HL-60/S4 treated with phorbol 12-myristate 13-acetate at 8.2 ng/mL for 4 days and 3 days (cell line): ENCODE measurements around the gene MRPL36.
"Not testable (repeated sequence)": the region's sequence is repeated elsewhere in the genome, so short reads cannot be mapped to it uniquely, and the experiment has no call there.

Experiments used
- in situ Hi-C: fragments of 300-500 bp; cut with MboI; formaldehyde crosslinking; loops from 2 replicates; pipeline ENCODE4 v1.15.0; 2022; ENCODE audit warnings: low sequenced_read_pairs

Gene MRPL36

DNA sequence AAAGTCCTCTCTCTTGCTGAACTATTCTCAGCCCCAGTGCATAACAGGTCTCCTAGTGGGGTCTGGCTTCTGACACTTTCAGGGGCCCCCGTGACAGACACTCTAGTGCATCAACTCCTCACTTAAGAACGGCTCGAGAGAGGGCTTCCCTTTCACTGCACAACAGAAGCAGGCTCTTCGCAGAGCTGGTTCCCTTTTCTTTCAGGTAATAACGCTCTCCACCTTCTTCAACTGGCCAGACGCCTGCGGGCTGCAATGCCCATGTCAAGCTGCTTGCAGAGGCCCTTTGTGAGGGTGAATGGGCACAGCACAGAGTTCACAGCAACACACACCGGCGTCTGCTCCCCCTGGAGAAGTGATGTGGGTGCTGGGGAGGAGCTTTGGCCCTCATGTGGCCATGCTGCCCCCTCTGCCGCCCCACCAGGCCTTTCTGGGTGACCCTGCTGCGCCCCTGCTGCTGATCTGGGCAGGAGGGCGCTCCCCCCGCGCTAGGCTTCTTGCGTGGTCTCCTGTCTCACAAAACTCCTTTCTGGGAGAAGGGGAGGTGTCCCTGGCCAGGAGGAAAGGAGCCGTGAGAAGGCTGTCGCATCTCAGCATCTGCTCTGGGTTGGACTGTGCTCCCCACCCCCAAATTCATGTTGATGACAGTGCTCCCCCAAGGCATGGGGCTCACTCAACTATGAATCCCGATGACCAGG, 2.4 kb downstream of the MRPL36 start:
- in situ Hi-C loops = no loop called here

DNA sequence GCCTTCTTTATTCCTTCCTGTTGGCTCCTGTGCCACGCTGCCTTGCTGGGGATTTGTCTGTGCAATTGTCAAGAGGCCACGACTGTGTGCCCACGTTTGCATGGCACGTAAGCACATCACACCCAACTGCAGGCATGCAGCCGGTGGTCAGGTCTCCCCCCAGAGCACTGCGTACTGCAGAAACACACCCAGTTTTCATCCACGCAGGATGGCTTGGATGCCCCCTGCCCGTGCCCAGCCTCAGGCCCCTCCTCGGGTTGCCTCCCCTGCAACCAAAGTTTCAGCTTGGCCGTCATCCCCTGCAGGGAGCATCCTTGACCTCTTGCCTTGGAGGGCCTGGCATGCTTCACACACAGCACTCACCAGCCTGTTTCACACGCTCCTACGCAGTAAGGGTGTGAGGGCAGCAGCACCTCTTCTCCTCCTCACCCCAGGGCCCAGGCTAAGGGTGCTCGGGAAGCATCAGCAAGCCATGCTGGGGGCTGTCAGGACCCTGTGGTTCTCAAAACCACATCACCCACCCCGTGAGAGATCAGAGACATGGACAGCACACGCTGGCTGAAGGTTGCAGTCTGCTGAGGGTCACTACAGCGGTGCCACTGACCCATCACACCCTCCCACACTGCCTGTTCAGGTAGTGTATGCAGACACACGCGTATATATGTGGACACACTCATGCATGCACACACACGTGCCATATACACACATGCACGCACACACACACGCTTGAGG, 3.1 kb downstream of the MRPL36 start:
- in situ Hi-C loops = no loop called here

DNA sequence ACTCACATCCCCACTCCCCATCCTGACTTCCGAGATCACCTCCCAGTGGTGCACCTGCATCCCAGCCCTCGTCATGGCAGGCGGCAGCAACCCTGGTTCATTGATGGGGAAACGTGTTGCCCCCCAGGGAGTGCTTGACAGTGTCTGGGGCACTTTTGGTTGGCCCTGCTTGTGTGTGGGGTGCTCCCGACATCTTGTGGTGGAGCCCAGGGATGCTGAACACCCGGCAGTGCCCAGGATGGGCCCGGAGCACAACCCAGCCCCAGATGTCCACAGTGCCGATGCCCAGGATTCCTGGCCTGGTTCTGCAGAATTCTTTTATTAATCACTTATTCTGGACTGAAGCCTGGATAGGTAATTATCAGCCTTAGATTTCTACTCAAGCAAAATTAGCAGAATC, 3.7 kb downstream of the MRPL36 start:
- in situ Hi-C loops = no loop called here

DNA sequence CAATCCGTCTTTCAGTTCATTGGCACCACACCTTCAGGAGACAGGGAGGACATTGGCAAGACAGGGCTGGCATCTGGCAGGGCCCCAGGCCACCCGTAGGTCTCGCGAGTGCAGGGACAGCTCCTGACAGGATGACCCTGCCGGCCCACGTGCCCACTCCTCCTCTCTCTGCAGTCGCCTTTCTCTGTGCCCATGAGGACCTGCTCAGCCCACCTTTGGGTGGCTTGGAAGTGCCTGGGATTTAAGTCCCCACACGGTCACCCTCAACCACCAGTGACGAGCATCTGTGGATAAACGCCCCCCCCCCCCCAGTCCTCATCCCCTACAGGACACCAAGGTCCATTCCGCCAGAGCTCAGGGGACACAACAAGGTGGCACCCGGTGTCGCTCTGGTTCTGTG, 4.1 kb downstream of the MRPL36 start:
- in situ Hi-C loops = no loop called here

DNA sequence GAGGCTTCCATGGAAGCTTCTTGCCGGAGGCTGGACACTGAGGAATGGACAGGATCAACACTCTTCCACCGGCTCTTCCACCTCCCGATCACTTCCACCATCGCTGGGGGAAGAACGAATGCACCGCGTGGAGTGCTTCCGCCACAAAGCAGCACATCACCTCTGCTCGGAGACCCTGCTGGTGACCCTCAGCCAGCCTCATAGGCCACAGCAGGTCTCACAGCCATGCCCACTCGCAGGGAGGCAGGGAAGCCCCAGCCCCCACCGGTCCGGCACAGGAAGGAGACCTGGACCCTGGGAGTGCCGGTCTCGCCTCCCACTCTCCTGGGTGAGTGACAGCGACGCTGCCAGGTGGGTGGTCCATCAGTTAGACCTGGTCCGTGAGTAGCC, 4.7 kb downstream of the MRPL36 start:
- in situ Hi-C loops = no loop called here

DNA sequence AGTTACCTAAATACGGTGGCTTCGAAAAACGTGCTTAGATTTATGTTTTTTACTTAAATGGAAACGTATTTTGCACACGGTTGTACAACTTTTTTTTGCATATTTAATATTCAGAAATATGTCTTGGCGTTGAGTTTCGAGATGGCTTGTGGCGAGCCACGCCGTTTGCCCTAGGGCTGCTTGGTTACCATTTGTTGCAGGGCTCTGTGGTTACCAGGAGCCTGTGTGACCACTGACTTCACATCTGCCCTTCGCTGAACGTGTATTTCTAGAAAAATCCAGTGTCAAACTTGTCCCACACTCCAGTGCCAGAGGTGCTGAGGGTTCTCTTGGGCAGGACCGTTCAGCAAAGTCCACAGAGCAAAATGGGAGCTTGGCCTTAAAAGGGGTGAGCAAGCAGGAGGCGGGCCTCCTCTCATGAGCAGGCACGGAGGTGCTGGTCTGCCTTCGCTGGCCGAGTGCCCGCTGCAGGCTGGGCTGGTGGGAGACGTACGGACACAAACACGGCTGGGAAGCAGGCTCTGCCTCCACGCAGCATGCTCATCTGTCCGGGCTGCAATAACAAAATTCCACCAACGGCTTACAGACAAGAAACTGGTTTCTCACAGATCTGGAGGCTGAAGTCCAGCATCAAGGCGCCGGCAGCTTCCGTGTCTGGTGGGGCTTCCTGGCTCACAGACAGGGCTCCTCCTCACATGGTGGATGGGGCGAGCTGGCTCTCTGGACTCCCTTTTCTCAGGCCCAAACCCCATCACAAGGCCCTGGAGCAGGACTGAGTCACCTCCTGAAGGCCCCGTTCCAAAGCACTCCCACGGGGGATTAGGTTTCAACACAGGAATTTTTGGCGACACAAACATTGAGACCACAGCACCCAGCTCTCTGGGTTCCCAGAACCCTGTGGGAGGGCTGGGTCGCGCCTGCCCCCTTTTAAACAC, 5.4 kb downstream of the MRPL36 start:
- in situ Hi-C loops = no loop called here

DNA sequence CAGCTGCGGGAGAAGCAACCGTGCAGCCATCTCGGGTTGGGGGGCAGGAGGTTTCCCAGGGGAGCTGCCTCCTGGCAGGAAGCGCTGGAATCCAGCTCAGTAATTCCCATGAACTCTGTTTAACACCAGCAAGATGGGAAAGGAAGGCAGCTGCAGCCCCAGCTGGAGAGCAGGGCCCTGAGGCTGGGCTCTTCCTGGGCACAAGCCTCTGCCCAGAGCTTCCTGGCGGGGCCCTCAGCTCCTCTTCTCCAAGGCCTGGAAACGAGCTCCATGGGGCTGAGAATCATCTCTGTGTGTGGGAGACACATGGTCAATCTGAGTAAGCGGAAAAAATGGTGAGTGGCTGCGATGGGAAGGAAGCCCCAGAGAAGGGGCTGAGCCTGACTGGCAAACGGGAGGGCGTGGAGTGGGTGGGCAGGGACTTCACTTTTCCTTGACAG, 6.3 kb downstream of the MRPL36 start:
- in situ Hi-C loops = no loop called here

DNA sequence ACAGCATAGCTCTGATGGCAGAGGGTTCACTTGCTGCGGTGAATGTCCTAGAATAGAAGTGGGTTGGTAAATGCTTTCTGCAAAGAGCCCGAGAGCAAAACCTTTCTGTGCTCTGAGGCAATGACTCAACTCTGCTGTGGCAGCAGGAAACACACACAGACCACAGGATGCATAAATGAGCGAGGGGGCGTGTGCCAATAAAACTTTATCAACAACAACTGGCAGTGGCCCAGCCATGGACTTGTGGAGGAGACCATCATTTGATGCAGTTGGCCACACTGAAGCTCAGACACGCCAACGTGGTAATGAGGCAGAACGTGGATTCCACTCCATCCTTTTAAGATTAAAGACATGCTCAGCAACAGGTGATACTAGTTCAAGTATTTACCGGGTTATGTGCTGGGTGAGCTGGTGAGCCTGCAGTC, 6.8 kb downstream of the MRPL36 start:
- in situ Hi-C loops = no loop called here

DNA sequence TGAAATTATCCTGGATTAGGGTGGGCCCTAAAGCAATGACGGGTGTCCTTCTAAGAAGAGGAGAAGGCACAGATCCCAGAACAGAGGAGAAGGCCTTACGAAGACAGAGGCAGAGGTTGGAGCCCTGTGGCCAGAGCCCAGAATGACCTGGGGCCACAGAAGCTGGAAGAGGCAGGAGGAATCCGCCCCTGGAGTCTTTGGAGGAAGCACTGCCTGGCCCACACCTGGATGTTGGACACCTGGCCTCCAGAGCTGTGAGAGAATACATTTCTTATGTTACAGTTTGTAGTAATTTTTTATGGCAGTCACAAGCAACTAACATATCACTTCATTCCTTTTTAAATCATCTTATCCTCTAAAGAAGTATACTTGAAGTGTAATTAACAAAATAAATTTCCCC, 8.5 kb downstream of the MRPL36 start:
- in situ Hi-C loops = no loop called here

DNA sequence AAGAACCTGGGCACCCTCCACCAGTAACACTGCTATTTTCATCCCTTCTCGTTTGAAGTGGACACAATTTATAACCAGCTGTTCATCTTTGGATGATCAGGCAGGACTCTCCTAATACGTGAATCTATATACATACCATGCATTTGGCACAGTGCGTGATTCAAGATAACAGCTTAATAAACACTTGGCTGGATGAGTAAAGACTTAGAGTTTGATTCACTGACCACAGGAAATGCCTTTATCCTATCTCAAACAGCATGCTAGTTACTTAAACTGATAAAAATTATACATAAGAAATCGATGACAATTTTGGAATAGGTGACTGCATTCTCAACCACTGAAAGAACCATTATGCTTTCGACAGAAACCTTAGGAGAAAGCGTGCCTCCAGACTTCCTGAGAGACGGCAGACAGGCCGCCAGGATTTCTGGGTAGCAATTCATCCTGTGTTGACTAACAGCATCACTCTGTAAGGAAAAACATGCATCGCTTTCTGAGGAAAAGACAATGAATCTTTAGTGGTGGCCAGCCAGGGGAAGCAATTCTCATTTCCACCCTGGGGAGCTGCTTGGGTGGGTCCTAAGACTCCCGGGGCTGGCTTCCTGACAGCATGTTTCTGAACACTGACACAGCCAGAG, 9.7 kb downstream of the MRPL36 start:
- in situ Hi-C loops = no loop called here

DNA sequence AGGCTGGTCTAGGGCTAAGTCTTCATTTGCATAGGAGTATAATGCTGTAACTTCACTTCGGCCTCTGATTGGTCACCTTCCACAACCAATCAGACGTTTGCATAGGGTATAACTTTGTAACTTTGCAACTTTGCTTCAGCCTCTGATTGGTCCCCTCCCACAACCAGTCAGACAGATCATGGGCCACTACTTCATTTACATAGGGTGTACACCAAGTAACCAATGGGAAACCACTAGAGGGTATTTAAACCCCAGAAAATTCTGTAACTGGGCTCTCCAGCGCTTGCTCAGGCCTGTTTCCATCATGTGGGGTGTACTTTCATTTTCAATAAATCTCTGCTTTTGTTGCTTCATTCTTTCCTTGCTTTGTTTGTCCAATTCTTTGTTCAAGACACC, 10.2 kb downstream of the MRPL36 start:
- in situ Hi-C loops = not testable (repeated sequence)

DNA sequence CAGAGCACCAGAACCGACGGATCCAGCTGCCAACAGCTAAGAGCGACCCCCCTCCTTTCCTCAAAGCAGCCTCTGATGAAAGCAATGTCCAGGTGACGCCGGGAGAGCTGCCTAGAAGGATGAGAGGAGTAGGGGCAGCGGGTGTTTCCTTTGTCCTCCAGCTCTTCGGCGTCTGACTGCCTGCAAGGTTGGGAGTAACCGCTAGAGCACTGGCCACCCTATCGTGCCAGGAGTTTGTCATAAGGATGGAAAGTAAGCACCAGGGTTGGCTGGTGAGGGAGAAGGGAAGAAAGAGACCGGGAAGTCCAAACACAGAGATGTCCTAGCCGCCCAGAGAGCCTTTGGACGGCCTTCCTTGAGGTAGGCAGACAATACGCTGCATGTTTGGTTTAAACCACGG, 10.8 kb downstream of the MRPL36 start:
- in situ Hi-C loops = no loop called here

DNA sequence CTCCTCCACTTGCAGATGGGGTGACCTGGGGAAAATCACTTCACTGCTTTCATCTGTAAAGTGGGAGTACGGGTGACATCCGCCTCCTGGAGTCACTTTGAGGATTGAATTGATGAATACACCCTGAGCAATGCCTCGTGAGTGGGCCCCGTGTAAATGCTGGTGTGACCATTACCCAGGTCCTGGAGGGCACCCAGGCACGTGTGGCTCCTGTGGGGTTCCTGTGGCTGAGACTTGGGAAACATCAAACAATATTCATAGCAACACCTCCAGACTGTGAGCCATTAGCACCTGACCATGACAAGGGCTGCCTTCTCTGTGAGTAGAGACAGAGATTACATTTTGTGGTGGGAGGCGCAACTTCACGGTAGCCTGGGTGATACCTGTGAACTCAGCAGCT, 11.4 kb downstream of the MRPL36 start:
- in situ Hi-C loops = no loop called here

DNA sequence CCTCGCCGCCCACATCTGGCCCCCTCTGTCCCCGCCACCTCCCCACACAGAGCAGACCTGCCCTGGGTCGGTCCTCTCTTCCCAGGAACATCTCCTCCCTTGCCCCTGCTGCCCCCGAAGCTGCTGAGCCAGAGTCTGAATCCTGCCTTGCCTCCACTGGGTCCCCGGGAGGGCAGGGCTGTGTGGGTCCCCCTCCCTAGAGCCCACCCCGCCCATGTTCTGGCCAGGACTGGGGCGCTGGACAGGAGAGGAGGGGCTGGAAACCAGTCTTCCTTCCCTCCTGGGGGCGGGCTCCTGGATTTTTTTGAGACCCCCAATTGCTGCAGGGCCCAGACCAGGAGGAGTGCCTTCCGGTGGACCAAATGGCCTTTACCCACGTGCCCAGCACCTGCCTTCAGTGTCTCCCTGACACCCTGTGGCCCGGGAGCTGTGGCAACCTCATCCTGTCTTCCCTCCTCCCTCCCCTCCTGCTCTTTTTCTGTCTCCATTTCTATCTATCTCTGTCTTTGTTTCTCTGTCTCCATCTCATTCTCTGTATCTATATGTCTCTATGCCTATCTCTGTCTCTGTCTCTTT, 12.1 kb downstream of the MRPL36 start:
- in situ Hi-C loops = no loop called here

DNA sequence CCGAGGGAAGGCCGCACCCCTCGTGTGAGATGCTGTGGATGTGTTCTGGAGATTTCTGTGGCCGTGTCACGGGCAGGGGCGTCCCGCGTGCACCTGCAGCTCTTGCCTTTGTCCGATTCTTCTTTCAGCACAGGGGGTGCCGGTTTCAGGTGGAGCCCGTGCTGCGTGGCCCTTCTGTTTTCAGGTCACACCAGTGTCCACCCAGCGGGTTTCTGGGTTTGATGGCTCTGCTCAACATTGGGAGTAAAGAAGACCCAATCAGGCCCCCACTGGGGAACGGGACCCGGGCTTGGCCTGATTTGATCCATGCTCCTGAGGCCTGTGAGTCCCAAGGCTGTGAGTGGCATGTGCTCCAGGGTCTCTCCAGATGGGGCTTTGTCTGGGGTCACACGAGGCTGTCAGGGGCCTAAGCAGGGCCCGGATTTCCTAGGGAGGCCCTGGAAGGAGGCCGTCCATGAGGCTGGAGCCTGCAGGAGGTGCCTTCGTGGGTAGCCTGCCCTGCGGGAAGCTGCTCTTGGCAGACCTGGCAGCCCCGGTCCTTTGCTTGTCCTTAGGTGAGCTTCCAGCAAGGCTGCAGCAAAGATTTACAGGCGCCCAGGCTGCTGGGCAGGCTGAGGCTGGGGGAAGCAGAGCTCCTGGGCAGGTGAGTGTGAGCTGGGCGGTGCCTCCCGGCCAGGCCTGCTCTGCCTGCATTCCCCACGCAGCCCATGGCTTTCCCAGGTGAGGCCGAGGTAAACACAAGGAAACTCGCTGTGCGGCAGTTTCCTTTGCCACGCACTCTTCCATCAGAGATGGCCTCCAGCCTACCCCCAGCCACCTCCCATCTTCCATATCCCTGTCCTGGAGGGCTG, 12.8 kb downstream of the MRPL36 start:
- in situ Hi-C loops = no loop called here

DNA sequence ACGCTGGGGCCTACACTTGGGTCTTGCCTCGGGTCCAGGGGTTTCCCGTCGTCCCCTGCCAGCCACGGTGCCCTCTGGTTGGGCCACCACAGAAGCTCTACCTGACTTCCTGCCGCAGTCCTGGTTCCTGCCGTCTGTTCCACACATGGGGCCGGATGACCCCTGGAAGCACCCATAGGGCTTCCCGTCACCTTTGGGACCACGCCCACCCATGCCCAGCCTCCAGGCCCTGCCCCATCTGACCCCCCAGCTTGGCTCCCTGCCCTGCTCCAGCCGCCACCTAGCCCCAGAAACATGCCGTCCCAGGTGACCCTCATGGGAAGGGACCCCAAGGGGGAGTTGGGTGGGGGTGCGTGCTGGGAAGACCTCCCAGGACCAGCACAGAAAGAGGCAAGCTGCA, 13.7 kb downstream of the MRPL36 start:
- in situ Hi-C loops = no loop called here

DNA sequence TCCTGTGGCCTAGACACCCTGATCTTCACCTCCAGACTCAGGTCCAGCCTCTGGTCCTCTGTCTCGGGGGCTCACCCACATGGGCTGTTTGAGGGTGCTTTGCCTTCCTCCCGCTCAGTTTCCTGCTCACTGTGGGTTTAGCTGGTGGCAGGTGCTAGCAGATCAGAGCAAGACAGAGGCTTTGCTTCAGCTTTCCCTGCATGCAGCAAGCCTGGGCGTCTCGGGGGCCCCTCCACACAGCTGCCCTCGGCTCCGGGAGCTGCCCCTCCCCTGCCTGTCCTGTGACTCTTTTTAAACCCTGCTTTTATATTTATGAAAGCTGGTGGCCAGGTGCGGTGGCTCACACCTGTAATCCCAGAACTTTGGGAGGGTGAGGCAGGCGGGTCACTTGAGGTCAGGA, 14.6 kb downstream of the MRPL36 start:
- in situ Hi-C loops = no loop called here

DNA sequence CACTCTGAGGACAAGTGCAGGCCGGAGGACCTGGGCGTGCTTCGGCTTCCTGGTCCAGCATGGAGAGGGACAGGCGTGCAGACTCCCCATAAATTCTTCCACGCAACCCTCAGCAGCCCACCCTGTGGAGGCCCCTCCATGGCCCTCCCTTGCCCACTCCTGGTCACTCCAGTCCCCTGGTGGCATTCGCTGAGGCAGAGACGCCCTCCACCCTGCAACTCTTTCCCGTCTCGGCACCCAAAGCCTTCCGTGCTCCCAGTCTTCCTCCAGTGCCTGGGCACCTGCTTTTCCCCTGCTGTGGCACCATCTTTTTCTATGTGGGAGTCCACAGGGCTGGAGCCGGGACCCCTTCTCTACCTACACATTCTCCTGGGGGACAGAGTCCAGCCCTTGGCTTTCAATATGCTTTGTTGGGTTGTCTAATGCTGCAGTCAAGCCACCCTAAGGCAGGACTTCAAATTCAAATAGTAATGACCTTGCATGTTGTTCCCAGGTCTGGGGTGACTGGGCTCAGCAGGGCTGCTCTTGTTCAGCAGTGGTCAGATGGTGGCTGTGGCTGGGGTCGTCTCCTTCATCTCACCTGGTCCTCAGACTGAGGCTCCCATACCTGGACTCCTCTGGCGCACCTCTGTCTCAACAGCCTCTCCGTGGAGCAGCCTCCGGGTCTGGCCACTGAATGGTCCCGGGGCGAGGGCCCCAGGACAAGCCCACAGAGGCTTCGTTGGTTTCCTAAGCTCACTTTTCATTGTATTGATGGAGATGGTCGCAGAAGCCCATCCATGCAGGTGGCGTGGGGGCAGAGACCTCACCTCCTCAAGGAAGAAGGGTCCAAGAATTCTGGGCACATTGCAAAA, 15.2 kb downstream of the MRPL36 start:
- in situ Hi-C loops = no loop called here

DNA sequence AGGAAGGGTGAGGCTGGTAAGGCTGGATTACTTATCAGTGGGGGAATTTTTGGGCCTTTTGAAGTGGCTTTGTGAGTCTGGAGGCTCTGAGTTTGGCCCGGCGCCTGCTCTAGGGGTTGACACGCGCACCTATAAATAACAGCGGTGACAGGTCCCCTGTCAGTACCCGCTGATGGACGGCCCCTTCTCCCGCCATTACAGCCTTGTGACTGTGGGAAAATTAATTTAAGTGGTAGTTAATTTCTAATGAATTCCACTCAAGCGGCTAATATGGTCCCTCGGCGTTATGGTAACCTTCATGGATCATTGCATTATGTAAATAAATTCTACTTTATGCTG, 16.5 kb downstream of the MRPL36 start:
- in situ Hi-C loops = no loop called here
